Natural killer cell (primary cell): ENCODE data around the gene USP48. TPM values are rescaled to one million over a fixed set of nuclear protein-coding genes. Genes with fewer than 3 reads are reported as not detected.

ENCODE experiments used
- ATAC-seq, 3 donors: fragments of 150-1000 bp in 2 of 3; fragments of 200-7000 bp in 1 of 3; cut with Tn5 transposase; 1 replicate in 1 of 3; 2 replicates in 2 of 3; pipeline ENCODE4 v1.10.0; 2021; ENCODE audit warnings: mild to moderate bottlenecking in 2 of 3, moderate library complexity in 2 of 3
- DNase-seq, 2 donors: peaks; one replicate each; pipeline versions ENCODE4 v3.0.0 to v3.0.0-alpha.2; 2013 to 2021; ENCODE audit warnings: mixed read lengths in 1 of 2
- H3K27ac ChIP-seq: one replicate; pipeline ENCODE4 v1.5.1; 2013; ENCODE audit warnings: mild to moderate bottlenecking, low read length
- H3K27me3 ChIP-seq: one replicate; pipeline ENCODE4 v1.6.1; 2013; ENCODE audit warnings: low read length; ENCODE audit not compliant: control insufficient read depth, insufficient read depth
- H3K36me3 ChIP-seq: one replicate; pipeline ENCODE4 v1.6.1; 2013; ENCODE audit warnings: low read length; ENCODE audit not compliant: control insufficient read depth, insufficient read depth
- H3K4me1 ChIP-seq: one replicate; pipeline ENCODE4 v1.6.1; 2013; ENCODE audit warnings: low read length; ENCODE audit not compliant: control insufficient read depth, insufficient read depth
- H3K4me3 ChIP-seq: one replicate; pipeline ENCODE4 v1.5.1; 2013; ENCODE audit warnings: low read length
- H3K9me3 ChIP-seq: one replicate; pipeline ENCODE4 v1.6.1; 2013; ENCODE audit warnings: low read length; ENCODE audit not compliant: control insufficient read depth, insufficient read depth
- H3K27ac Mint-ChIP-seq, 2 donors: one replicate each; pipeline ENCODE4 v1.8.0; 2022; ENCODE audit warnings: mild to moderate bottlenecking in 2 of 2, mixed read lengths in 2 of 2, moderate library complexity in 1 of 2
- H3K27me3 Mint-ChIP-seq, 2 donors: one replicate each; pipeline ENCODE4 v1.8.0; 2022; ENCODE audit warnings: low read depth in 2 of 2, mixed read lengths in 2 of 2
- H3K36me3 Mint-ChIP-seq: one replicate; pipeline ENCODE4 v1.8.0; 2022; ENCODE audit warnings: mixed read lengths
- H3K4me1 Mint-ChIP-seq, 2 donors: one replicate each; pipeline ENCODE4 v1.8.0; 2022; ENCODE audit warnings: mixed read lengths in 2 of 2
- H3K4me3 Mint-ChIP-seq: one replicate; pipeline ENCODE4 v1.8.0; 2022; ENCODE audit warnings: mild to moderate bottlenecking, moderate library complexity, mixed read lengths
- H3K9me3 Mint-ChIP-seq, 2 donors: one replicate each; pipeline ENCODE4 v1.8.0; 2022; ENCODE audit warnings: mixed read lengths in 2 of 2
- CTCF ChIP-seq: fragments of 200-600 bp; IDR thresholded peaks from one replicate; pipeline ENCODE4 v1.8.0; 2022; ENCODE audit warnings: antibody characterized with exemption
- WGBS: methylation state at CpG from one replicate; pipeline ENCODE4 v1.1.7; 2013; ENCODE audit warnings: missing lambda C conversion rate; ENCODE audit not compliant: insufficient coverage; 5-methylcytosine and 5-hydroxymethylcytosine counted together
- intact Hi-C: fragments of 100-400 bp; cut with micrococcal nuclease; formaldehyde crosslinking; loops from one replicate; pipeline ENCODE4 v1.14.2; 2022
- total RNA-seq, 4 donors: library from RNA; stranded (reverse); fragments of 120-200 nt in 1 of 4; gene quantifications; one replicate each; pipeline versions ENCODE4 v1.2.3 to v1.2.4, GENCODE V29; 2013 to 2022

USP48 gene
- total RNA-seq, 3 donors from 2014 or later (not counting 1 experiment from before 2014, with no cell fraction given), result 71.4 to 127 (median 90.5) TPM

DNA sequence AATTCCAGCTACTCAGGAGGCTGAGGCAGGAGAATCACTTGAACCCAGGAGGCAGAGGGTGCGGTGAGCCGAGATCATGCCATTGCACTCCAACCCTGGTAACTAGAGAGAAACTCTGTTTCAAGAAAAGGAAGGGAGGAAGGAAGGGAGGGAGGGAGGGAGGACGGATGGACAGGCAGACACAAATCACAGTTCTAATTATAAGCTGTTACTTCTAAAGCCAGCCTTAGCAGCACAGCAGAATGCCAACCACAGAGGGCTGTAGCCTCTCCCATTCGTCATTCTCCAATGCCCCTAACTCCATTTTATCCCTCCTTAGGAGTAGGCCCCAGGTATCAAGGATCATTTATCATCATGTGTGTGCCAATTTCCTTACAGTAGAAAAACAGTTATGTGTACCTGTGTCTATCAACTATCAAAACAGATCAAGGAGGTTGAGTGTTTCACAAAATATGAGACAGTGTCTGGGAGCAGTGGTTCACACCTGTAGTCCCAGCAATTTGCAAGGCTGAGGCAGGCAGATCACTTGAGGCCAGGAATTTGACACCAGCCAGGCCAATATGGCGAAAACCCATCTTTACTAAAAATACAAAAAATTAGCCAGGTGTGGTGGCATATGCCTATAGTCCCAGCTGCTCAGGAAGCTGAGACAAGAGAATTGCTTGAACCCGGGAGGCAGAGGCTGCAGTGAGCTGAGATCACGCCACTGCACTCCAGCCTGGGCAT, 19.1 kb downstream of the USP48 start:
- Histone ChIP-seq H3K36me3 (no peaks in the 10 kb centered on the region), H3K9me3 (no peaks in the 10 kb centered on the region), H3K4me3 (no peak overlapping the region), H3K27ac (no peak overlapping the region), H3K27me3 (no peaks in the 10 kb centered on the region), H3K4me1 (peaks cover 40% of the 10 kb centered on the region)
- 65% methylated on average over 6 of the region's 7 CpGs for WGBS
- intact Hi-C loops, result no loop called here
- H3K27me3 Mint-ChIP-seq, result no peaks in the 10 kb centered on the region
- peaks cover 44 to 64% of the 10 kb centered on the region in 2 donors for H3K4me1 Mint-ChIP-seq
- H3K27ac Mint-ChIP-seq, result no peak overlapping the region
- TF ChIP-seq CTCF, result no peak
- H3K4me3 Mint-ChIP-seq, result no peak overlapping the region
- no peaks in the 10 kb centered on the region for H3K9me3 Mint-ChIP-seq
- ATAC-seq (no peak), DNase-seq (no peak)
- no peaks in the 10 kb centered on the region for H3K36me3 Mint-ChIP-seq

DNA sequence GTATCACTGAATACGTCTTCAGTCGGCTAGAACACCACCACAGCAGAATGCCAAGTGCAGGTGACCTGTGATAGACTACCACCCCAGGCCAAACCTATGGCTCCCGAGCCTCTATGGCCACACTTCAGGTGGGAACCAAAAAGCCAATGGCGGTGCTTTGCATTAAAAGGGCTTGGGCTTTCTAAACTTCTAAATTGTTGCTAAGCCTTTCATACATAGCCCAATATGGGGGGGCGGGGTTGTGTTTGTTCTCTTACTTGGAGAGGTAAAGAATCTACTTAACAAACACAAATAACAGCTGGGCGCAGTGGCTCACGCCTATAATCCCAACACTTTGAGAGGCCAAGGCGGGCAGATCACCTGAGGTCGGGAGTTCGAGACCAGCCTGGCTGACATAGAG, 19.7 kb downstream of the USP48 start:
- no peaks in the 10 kb centered on the region for H3K36me3 Mint-ChIP-seq
- WGBS, result 90% methylated on average over 9 of the region's 10 CpGs
- H3K4me1 Mint-ChIP-seq, result peaks cover 38 to 60% of the 10 kb centered on the region in 2 donors

GRCh38 chr1:21762022-21762404, 20.9 kb downstream of the USP48 start:
- Histone ChIP-seq H3K27ac (no peak overlapping the region), H3K4me1 (peaks cover 23% of the 10 kb centered on the region), H3K4me3 (no peak overlapping the region), H3K9me3 (no peaks in the 10 kb centered on the region), H3K27me3 (no peaks in the 10 kb centered on the region), H3K36me3 (no peaks in the 10 kb centered on the region)
- H3K4me3 Mint-ChIP-seq, result no peak overlapping the region
- H3K27me3 Mint-ChIP-seq, result no peaks in the 10 kb centered on the region
- no peaks in the 10 kb centered on the region for H3K36me3 Mint-ChIP-seq
- intact Hi-C loops, result no loop called here
- H3K4me1 Mint-ChIP-seq, result peaks cover 31 to 62% of the 10 kb centered on the region in 2 donors
- H3K9me3 Mint-ChIP-seq, result no peaks in the 10 kb centered on the region
- DNase-seq, result no peak
- H3K27ac Mint-ChIP-seq, result peak overlapping the region; percentile 59 to 70
- 81% methylated on average over 8 of the region's 8 CpGs for WGBS
- no peak for TF ChIP-seq CTCF
- no peak for ATAC-seq

More for the DNA sequence above, 19.7 kb downstream of the USP48 start:
- H3K27ac Mint-ChIP-seq, result peak overlapping the region in 1 of 2 donors; percentile 59
- no peak for TF ChIP-seq CTCF
- no peaks in the 10 kb centered on the region for H3K9me3 ChIP-seq
- H3K27me3 Mint-ChIP-seq, result no peaks in the 10 kb centered on the region
- no peak overlapping the region for H3K4me3 Mint-ChIP-seq
- peak overlapping the region; percentile 20 for H3K27ac ChIP-seq
- H3K27me3 ChIP-seq, result no peaks in the 10 kb centered on the region
- no peak overlapping the region for H3K4me3 ChIP-seq
- H3K36me3 ChIP-seq, result no peaks in the 10 kb centered on the region
- peaks cover 34% of the 10 kb centered on the region for H3K4me1 ChIP-seq
- ATAC-seq (no peak), DNase-seq (no peak)
- no peaks in the 10 kb centered on the region for H3K9me3 Mint-ChIP-seq
- intact Hi-C loops, result no loop called here

GRCh38 chr1:21761052-21761451, 21.9 kb downstream of the USP48 start:
- Histone ChIP-seq H3K27me3 (no peaks in the 10 kb centered on the region), H3K4me1 (peaks cover 20% of the 10 kb centered on the region), H3K27ac (no peak overlapping the region), H3K9me3 (no peaks in the 10 kb centered on the region), H3K36me3 (peaks cover 3% of the 10 kb centered on the region), H3K4me3 (no peak overlapping the region)
- Mint-ChIP-seq H3K4me3 (no peak overlapping the region), H3K27me3 (no peaks in the 10 kb centered on the region), H3K36me3 (no peaks in the 10 kb centered on the region), H3K9me3 (no peaks in the 10 kb centered on the region), H3K27ac (no peak overlapping the region), H3K4me1 (peaks cover 31 to 58% of the 10 kb centered on the region in 2 donors)
- ATAC-seq (peak in 1 of 3 donors; percentile 52), DNase-seq (no peak)
- TF ChIP-seq CTCF, result no peak
- WGBS, result 43% methylated on average over 3 of the region's 3 CpGs
- intact Hi-C loops, result no loop called here
